ENCODE data around the gene LIN28A.
"Not testable (repeated sequence)": the region's sequence is repeated elsewhere in the genome, so short reads cannot be mapped to it uniquely, and the experiment has no call there.

- TF ChIP-seq NRF1 (conservative IDR thresholded peaks at IDR 0.05; ENCODE audit: low read depth, low read length); CTCF (IDR thresholded peaks at IDR 0.05 in 2 of 3, conservative IDR thresholded peaks at IDR 0.05 in 1 of 3; ENCODE audit: control insufficient read depth in 2 of 3, extremely low read depth in 1 of 3, insufficient read depth in 1 of 3, low read depth in 3 of 3, low read length in 3 of 3); ELK1 (IDR thresholded peaks at IDR 0.05; ENCODE audit: low read depth, low read length); MXI1 (IDR thresholded peaks at IDR 0.05; ENCODE audit: low read depth, low read length): not testable (repeated sequence)
Measured at GRCh38 chr1:26385063-26385462, 25.6 kb upstream of the LIN28A start.
